ENCODE measurements around the gene IQSEC3.

- no peak for TF ChIP-seq CTCF (IDR thresholded peaks at IDR 0.05; ENCODE audit: low read length)
- TF ChIP-seq EZH2 (optimal IDR thresholded peaks at IDR 0.05; ENCODE audit: low read depth, low read length), result no peak
- TF ChIP-seq EZH2phosphoT487 (IDR thresholded peaks at IDR 0.05; ENCODE audit: low read length), result no peak
These were observed 80.7 kb downstream of the IQSEC3 start for GRCh38 chr12:147242-147641.
